Mucosa of descending colon (tissue), 3 donors: ENCODE results near the gene TIMM13. TPM values are rescaled to one million over a fixed set of nuclear protein-coding genes. Genes with fewer than 3 reads are reported as not detected.

ENCODE experiments used
- ATAC-seq: fragments of 200-7000 bp; cut with Tn5 transposase; one replicate; pipeline ENCODE4 v1.9.1; 2020; ENCODE audit warnings: mild to moderate bottlenecking, moderate library complexity
- DNase-seq, 3 donors: peaks; one replicate each; pipeline ENCODE4 v3.0.0-alpha.2; 2020
- H3K36me3 ChIP-seq: fragments of 200-600 bp; one replicate; pipeline ENCODE4 v1.8.0; 2021; ENCODE audit warnings: low read depth, mild to moderate bottlenecking
- H3K4me1 ChIP-seq: fragments of 200-600 bp; one replicate; pipeline ENCODE4 v1.8.0; 2021; ENCODE audit warnings: low read depth, mild to moderate bottlenecking
- H3K4me3 ChIP-seq: fragments of 200-600 bp; one replicate; pipeline ENCODE4 v1.8.0; 2021; ENCODE audit warnings: mild to moderate bottlenecking
- H3K9me3 ChIP-seq: fragments of 200-600 bp; one replicate; pipeline ENCODE4 v1.8.0; 2021; ENCODE audit warnings: mild to moderate bottlenecking
- intact Hi-C, 2 donors: fragments of 100-400 bp; cut with DNase I in 1 of 2; cut with micrococcal nuclease in 1 of 2; formaldehyde crosslinking; loops; one replicate each; pipeline versions ENCODE4 v1.11.0 to v1.11.1; 2022; cut with DNase I, micrococcal nuclease
- total RNA-seq, 3 donors: library from RNA; stranded (reverse); fragmentation: NEBNext Ultra II Directional in 2 of 3; extraction: Animal tissue kit (Norgen Biotek cat#: 25700) in 2 of 3; gene quantifications; one replicate each; pipeline versions ENCODE4 v1.2.1 to v1.2.4, GENCODE V29; 2021 to 2023
- TF ChIP-seq, protein P1 (sequence below): fragments of 200-600 bp; IDR thresholded peaks from one replicate; pipeline ENCODE4 v1.8.0; 2022; ENCODE audit warnings: antibody characterized with exemption, mild to moderate bottlenecking
- donor health status: DM: no; HTN: no; CAD: no; lungs with moderate emphysema.
- donor health status: DM: no; HTN: no; CAD: no.
- donor health status: DM: no; HTN: yes; CAD: no.

The TIMM13 gene
- total RNA-seq, 3 donors from 2014 or later: 75.4 to 130 (median 104) TPM

- intact Hi-C loops: no loop called here
- Histone ChIP-seq H3K4me3 (no peak overlapping the region), H3K36me3 (no peaks in the 10 kb centered on the region), H3K9me3 (no peaks in the 10 kb centered on the region), H3K4me1 (peaks cover 10% of the 10 kb centered on the region)
- DNase-seq: no peak
- no peak for ATAC-seq
- TF ChIP-seq, protein P1, sequence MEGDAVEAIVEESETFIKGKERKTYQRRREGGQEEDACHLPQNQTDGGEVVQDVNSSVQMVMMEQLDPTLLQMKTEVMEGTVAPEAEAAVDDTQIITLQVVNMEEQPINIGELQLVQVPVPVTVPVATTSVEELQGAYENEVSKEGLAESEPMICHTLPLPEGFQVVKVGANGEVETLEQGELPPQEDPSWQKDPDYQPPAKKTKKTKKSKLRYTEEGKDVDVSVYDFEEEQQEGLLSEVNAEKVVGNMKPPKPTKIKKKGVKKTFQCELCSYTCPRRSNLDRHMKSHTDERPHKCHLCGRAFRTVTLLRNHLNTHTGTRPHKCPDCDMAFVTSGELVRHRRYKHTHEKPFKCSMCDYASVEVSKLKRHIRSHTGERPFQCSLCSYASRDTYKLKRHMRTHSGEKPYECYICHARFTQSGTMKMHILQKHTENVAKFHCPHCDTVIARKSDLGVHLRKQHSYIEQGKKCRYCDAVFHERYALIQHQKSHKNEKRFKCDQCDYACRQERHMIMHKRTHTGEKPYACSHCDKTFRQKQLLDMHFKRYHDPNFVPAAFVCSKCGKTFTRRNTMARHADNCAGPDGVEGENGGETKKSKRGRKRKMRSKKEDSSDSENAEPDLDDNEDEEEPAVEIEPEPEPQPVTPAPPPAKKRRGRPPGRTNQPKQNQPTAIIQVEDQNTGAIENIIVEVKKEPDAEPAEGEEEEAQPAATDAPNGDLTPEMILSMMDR: no peak
Observed at GRCh38 chr19:2431318-2432055, 4.1 kb upstream of the TIMM13 start.

DNA sequence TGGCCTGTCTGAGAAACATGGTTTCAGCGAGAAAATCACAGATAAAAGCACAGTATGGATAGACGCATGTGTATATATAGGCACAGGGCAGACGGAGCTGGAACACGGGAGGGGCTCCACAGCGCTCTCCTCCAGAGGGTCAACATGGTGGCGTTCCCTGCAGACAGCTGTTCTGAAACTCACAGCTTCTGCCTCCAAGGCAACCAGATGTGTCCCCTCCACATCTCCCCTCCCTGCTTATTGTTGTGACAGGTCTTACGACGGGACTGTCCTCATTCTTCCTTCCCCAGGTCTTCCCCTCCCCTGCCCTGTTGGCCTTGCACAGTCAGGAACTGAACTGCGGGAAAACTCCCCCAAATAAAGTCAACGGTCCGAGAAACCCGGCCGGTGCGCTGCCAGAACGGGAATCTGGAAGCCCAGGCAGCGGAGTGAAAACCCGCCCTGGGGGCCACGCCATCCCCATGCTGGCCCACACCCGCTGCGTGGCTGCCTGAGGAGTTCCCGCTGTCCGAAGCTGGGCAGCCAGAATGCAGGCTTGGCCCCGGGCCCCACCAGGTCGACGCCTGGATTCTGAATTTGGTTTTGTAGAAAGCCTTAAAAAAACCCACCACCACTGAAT, 2.6 kb upstream of the TIMM13 start:
- intact Hi-C loops: no loop called here
- TF ChIP-seq, protein P1: no peak
- Histone ChIP-seq H3K4me1 (peaks cover 22% of the 10 kb centered on the region), H3K36me3 (no peaks in the 10 kb centered on the region), H3K4me3 (no peak overlapping the region), H3K9me3 (no peaks in the 10 kb centered on the region)
- DNase-seq (no peak), ATAC-seq (no peak)

GRCh38 chr19:2428756-2429711, 1.6 kb upstream of the TIMM13 start:
- intact Hi-C loops: no loop called here
- ATAC-seq: no peak
- no peaks in the 10 kb centered on the region for H3K9me3 ChIP-seq
- no peak for DNase-seq
- TF ChIP-seq, protein P1: no peak
- H3K36me3 ChIP-seq: no peaks in the 10 kb centered on the region
- no peak overlapping the region for H3K4me3 ChIP-seq
- peaks cover 22% of the 10 kb centered on the region for H3K4me1 ChIP-seq

- peak; percentile 16 for ATAC-seq
- H3K36me3 ChIP-seq: no peaks in the 10 kb centered on the region
- DNase-seq: peak; percentile 46 to 60 (median 59)
- H3K9me3 ChIP-seq: no peaks in the 10 kb centered on the region
- TF ChIP-seq, protein P1: no peak
- intact Hi-C loops: no loop called here
- H3K4me1 ChIP-seq: peaks cover 22% of the 10 kb centered on the region
- H3K4me3 ChIP-seq: no peak overlapping the region
Observed at GRCh38 chr19:2428321-2428690, 920 bp upstream of the TIMM13 start.

GRCh38 chr19:2426611-2427428, 566 bp downstream of the TIMM13 start:
- ATAC-seq (peak; percentile 34), DNase-seq (peak; percentile 47 to 76 (median 72))
- peak overlapping the region; percentile 87 for H3K4me3 ChIP-seq
- peaks cover 22% of the 10 kb centered on the region for H3K4me1 ChIP-seq
- TF ChIP-seq, protein P1: no peak
- intact Hi-C loops: no loop called here
- no peaks in the 10 kb centered on the region for H3K36me3 ChIP-seq
- no peaks in the 10 kb centered on the region for H3K9me3 ChIP-seq
